A549 treated with CpdA at 1 μM for 4 hours (cell line): Measurements from ENCODE around the gene SLC10A4. TPM values are rescaled to one million over a fixed set of nuclear protein-coding genes. Genes with fewer than 3 reads are reported as not detected.

Source experiments
- total RNA-seq: library from RNA; stranded (reverse); fragments of 200-300 nt; extraction: Qiagen RNA extraction; gene quantifications from 5 replicates; pipeline ENCODE4 v1.2.3, GENCODE V29; 2022; ENCODE audit warnings: low read depth

The SLC10A4 gene, protein sequence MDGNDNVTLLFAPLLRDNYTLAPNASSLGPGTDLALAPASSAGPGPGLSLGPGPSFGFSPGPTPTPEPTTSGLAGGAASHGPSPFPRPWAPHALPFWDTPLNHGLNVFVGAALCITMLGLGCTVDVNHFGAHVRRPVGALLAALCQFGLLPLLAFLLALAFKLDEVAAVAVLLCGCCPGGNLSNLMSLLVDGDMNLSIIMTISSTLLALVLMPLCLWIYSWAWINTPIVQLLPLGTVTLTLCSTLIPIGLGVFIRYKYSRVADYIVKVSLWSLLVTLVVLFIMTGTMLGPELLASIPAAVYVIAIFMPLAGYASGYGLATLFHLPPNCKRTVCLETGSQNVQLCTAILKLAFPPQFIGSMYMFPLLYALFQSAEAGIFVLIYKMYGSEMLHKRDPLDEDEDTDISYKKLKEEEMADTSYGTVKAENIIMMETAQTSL
- total RNA-seq, result 5.4 to 8.0 TPM (median 7.7 TPM) in 5 replicates

DNA sequence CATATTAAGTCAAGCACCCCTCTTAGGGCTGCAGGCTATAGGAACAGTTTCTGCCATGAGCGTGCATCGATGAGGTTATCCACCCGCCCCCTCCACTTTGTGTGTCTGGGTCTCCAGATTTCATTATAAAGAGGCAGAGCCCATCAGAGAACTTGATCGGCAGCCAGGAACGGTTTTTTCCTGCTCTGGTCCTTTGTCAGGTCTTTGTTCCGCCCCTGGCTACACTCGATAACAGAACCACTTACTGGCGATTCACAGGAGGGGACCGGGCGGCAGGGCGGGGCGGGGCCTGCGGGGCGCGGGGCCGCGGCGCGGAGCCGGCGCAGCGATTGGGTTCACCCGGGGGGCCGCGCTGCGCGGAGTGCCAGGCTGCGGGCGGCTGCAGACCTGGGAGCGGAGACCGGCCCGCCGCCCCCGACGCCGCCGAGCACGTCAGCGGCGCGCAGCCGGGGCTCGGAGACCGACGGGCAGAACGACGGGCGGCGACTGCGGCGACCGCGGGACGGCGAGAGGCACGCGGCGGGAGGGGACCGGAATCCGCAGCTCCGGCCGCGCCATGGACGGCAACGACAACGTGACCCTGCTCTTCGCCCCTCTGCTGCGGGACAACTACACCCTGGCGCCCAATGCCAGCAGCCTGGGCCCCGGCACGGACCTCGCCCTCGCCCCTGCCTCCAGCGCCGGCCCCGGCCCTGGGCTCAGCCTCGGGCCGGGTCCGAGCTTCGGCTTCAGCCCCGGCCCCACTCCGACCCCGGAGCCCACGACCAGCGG lies at the start of gene SLC10A4:
Gene SLC10A4 (plus strand): TSS at position 338 of the 771 bp plus-strand sequence. CDS start 219 bp downstream, at position 557.

DNA sequence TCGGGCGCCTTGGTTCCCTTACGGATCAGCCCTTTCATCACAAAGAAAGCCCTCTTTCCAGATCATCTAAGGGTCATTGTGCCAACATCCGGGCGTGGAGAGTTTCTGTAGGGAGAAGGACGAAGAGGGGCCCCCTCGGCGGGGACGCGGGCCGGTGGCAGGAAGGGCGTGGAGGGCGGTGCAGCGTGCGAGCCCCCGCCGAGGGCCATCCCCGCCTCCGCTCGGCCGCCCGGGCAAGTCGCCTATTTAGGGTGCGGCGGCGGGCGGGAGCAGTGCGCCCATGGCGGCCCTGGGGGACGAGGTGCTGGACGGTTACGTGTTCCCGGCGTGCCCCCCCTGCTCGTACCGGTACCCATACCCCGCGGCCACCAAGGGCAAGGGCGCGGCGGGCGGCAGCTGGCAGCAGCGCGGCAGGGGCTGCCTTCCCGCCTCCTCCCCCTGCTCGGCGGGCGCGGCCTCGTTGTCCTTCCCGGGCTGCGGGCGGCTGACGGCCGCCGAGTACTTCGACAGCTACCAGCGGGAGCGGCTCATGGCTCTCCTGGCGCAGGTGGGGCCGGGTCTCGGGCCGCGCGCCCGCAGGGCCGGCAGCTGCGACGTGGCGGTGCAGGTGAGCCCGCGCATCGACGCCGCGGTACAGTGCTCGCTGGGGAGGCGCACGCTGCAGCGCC lies 7.0 kb downstream of the SLC10A4 start, which contains the start of gene ZAR1:
Gene ZAR1 (plus strand): TSS at position 241 of the 668 bp plus-strand sequence. CDS start 40 bp downstream, at position 281.

Other genes with a start within 250 kb of the SLC10A4 start
- gene TEC, start 213.5 kb upstream of the SLC10A4 start, total RNA-seq, result 1.1 to 1.8 TPM (median 1.7 TPM) in 5 replicates
- gene SLAIN2, start 141.8 kb upstream of the SLC10A4 start, total RNA-seq, result 15.3 to 21.1 TPM (median 18.4 TPM) in 5 replicates
- 0.09 to 0.10 TPM in 2 of 5 replicates, not detected in the others for gene ZAR1, start 6.9 kb downstream of the SLC10A4 start, total RNA-seq